AG08395 (cell line): ENCODE measurements around the gene MED12L.
A peak's percentile ranks its signal among the peaks of the same experiment; 100 is the strongest.

Experiments
- DNase-seq: peaks from one replicate; pipeline ENCODE4 v3.0.0; 2012; ENCODE audit warnings: mixed read lengths, low spot score

MED12L gene

DNA sequence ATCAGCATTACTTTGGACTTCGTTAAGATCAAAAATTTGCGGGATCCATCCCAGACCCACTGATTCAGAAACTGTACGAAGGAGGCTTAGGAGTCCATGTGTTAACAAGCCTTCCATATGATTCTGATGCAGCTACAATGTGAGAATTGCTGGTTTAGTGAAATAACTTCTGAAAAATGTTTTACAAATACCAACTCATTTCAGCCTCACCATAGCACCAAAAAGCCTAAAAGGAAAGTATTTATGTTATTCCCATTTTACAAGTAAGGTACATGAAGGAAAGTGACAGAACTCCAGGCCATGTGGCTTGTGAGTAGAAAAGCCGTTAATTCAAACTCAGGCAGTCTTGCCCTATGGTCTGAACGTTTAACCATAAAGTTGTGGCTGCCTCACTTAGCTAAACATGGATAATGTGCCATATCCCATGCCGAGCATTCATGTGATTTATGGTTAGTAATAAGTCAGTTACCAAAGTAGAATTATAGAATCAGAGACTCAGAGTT lies 376.9 kb downstream of the MED12L start:
- no peak for DNase-seq

DNA sequence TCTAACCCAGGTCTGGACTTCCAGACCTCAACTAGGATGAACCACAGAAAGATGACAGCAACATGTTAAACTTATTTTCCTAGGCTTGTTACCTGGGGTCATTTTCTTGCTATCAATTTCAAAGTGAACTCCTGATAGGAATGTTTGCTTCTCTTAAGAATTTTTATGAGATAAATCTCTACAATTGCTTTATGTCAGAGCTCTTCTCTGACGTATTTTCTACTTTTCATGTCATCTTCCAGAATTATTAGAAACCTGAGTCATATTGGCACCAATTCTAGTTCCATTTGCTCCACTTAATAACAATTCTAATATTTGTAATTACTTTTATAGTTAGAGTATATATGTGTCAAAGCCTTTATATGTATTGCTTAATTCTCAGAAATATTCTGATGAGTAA lies 377.5 kb downstream of the MED12L start:
- DNase-seq: no peak

- no peak for DNase-seq
Observed at GRCh38 chr3:151467069-151467468, 381.6 kb downstream of the MED12L start.

DNA sequence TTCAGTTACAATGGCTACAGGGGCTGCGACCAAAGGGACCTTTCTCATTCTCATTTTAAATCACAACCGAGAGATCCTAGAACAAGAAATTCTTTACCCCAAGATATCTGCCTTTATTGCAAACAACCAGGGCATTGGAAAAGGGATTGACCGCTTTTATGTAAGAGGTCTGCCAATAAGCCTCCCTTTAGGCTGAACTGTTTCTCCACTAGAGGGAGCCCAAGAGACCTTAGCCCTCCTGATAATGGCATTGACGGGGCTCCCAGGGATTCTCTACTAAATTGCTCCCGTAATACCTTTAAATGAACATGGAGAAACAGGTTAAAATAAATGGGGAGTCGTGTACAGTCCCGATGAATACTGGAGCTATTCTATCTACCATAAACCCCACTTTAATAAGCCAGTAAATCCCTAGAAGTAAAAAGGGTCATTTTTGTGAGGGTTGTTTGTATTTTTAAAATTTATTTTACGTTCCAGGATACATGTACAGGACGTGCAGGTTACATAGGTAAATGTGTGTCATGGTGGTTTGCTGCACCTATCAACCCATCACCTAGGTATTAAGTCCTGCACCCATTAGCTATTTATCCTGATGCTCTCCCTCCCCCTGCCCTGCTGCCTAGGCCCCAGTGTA lies 382.9 kb downstream of the MED12L start:
- DNase-seq: peak; percentile 55

DNA sequence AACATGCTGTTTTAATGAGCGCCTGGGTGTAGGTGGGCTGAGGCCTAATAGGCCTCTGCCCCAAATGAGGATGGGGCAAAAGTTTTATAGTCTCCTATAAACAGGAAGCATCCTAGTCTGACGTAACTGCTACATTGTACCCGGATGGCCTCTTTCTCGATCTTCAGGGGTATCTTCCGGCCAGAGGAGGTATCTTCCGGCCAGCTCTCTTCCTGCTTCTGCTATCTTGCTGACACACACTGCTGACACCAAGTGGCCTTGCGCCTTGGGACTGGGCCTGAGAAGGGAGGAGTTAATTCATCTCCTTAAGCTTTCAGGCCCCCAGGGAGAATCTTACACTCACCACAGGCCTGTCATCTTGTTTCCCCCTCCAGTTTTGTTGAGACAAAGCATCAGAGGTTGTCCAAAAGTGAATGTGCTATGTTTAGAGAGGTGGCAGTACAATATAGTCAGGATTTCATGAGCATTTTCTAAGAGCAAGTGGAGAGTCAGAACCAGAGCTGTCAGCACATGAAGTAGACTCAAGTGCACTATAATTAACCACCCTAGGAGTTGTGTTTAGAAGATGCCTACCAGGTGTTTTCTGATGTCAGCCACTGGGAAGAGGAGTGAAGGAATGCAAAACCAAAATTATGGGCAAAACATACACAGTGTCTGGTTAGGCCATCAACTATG lies 391.0 kb downstream of the MED12L start:
- DNase-seq: no peak

DNA sequence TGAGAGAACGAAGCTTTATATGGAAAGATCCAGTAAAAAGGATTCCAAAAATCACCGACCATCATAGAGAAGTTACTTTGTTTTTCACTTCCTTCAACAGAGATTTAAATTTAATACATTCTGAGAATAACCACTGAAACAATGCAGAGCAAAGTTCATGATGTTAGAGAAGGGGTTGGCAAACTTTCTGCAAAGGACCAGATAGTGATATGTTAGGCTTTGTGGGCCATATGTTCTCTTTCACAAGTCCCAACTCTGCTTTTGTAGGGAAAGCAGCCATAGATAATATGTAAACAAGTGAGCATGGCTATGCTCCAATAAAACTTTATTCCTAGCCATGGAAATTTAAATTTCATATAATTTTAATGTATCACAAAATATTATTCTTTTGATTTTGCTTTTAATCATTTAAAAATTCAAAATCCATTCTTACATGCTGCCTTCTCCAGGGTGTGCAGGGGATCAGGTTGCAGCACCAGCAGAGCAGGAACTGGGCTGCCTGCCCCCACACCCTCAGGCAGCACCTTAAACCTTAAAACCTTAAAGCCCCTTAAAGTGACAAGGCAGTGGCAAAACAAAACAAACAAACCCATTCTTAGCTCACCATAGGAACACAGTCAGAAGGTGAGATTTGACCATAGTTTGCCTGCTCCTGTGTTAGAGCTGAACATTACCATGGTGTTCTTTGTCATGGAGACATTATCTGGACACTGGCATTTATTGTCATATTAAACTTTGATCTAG lies 392.3 kb downstream of the MED12L start:
- DNase-seq: no peak

GRCh38 chr3:151478335-151478697 lies 392.9 kb downstream of the MED12L start:
- no peak for DNase-seq

DNA sequence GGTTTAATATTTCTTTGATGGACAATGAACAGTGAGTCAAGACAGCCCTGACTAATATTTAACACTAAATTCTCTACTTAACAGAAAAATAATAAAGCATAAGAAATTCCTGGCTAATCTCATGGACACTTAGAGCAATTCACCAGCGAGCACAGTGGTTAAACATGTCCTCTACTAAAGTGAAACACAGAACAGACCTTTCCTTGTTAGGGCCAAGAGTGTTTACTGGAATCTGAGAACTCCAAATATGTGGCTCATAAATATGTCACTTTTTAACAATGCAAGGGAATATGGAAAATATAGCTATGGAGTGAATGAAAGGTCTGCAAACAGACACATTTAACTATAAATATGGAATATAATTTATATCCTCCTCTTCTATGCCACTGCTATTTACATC lies 394.0 kb downstream of the MED12L start:
- DNase-seq: no peak

GRCh38 chr3:151480492-151480891 lies 395.0 kb downstream of the MED12L start:
- DNase-seq: no peak

DNA sequence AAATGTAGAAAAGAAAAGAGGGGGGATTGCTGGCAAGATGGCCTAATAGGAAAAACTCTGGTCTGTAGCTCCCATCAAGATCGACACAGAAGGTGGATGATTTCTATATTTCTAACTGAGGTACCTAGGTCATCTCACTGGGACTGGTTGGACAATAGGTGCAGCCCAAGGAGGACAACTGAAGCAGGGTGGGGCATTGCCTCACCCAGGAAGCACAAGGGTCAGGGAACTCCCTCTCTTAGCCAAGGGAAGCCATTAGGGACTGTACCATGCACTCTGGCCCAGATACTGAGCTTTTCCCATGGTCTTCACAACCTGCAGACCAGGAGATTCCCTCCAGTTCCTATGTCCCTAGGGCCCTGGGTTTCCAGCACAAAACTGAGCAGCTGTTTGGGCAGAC lies 398.0 kb downstream of the MED12L start:
- no peak for DNase-seq

- DNase-seq: no peak
Observed at GRCh38 chr3:151483961-151484520, 398.6 kb downstream of the MED12L start.
